ENCODE data around the gene BANF2. TPM values are rescaled to one million over a fixed set of nuclear protein-coding genes. Genes with fewer than 3 reads are reported as not detected.

The BANF2 gene
- total and polyA plus RNA-seq, 2 of the 13 experiments (the other 11 are each of a cell fraction or from before 2014, with no cell fraction given) = 0.35 TPM; not detected in 1

- peak; percentile 82; the same call in 1 of the 2 replicates for TF ChIP-seq RXRA (CRISPR knock-in tag; IDR thresholded peaks at IDR 0.05)
- TF ChIP-seq ZNF800 (CRISPR knock-in tag; IDR thresholded peaks at IDR 0.05) = no peak
- peak; percentile 21; the same call in 1 of the 2 replicates for TF ChIP-seq REPIN1 (CRISPR knock-in tag; IDR thresholded peaks at IDR 0.05; ENCODE audit: borderline replicate concordance, low read depth)
- no peak for TF ChIP-seq SPEN (CRISPR knock-in tag; IDR thresholded peaks at IDR 0.05; ENCODE audit: low read depth)
- no peak for TF ChIP-seq ZNF34 (CRISPR knock-in tag; IDR thresholded peaks at IDR 0.05; ENCODE audit: borderline replicate concordance)
- no peak for TF ChIP-seq ZKSCAN1 (IDR thresholded peaks at IDR 0.05; ENCODE audit: low read length)
- TF ChIP-seq CREB3 (CRISPR knock-in tag; IDR thresholded peaks at IDR 0.05) = 0 out of 2 replicates have a peak, but pooled peaks have one; percentile 62
- TF ChIP-seq ZNF407 (CRISPR knock-in tag; IDR thresholded peaks at IDR 0.05; ENCODE audit: not compliant biosample characterization) = no peak
- TF ChIP-seq HNF4G (IDR thresholded peaks at IDR 0.05; ENCODE audit: borderline replicate concordance, low read depth, low read length) = peak; percentile 85
- peak; percentile 88 for TF ChIP-seq HNF4G (CRISPR knock-in tag; IDR thresholded peaks at IDR 0.05; ENCODE audit: borderline replicate concordance, low read depth)
- TF ChIP-seq HCFC1 (IDR thresholded peaks at IDR 0.05; ENCODE audit: low read depth, low read length) = no peak
- TF ChIP-seq ZKSCAN5 (CRISPR knock-in tag; IDR thresholded peaks at IDR 0.05) = peak; percentile 70; the same call in 1 of the 2 replicates
- no peak for TF ChIP-seq ZNF281 (CRISPR knock-in tag; IDR thresholded peaks at IDR 0.05; ENCODE audit: borderline replicate concordance)
- no peak for TF ChIP-seq ZNF333 (CRISPR knock-in tag; IDR thresholded peaks at IDR 0.05; ENCODE audit: borderline replicate concordance)
- TF ChIP-seq HHEX (CRISPR knock-in tag; IDR thresholded peaks at IDR 0.05) = no peak
Measured at GRCh38 chr20:17661121-17661744, 38.5 kb upstream of the BANF2 start (continued).

Measured in HepG2 (cell line).